ENCODE measurements around the gene KIAA0513.

- no peak for TF ChIP-seq CTCF (IDR thresholded peaks at IDR 0.05 in 8 of 11, conservative IDR thresholded peaks at IDR 0.05 in 3 of 11)
- no peak for TF ChIP-seq POLR2AphosphoS5 (IDR thresholded peaks at IDR 0.05)
- TF ChIP-seq POLR2A (IDR thresholded peaks at IDR 0.05), result no peak
Observed at GRCh38 chr16:85006639-85007038, 21.0 kb upstream of the KIAA0513 start.

Measured in spleen (tissue), 7 donors.